Uterus (tissue), 4 donors: ENCODE data around the gene TMEM81. TPM values are rescaled to one million over a fixed set of nuclear protein-coding genes. Genes with fewer than 3 reads are reported as not detected.

ENCODE experiments used
- DNase-seq, 2 donors: peaks; one replicate each; pipeline ENCODE4 v3.0.0-alpha.2; 2019 to 2020
- H3K27ac ChIP-seq, 2 donors: fragments of 200-600 bp; sonication (generic); 1 replicate in 1 of 2; 2 replicates in 1 of 2; pipeline ENCODE4 v1.5.1; 2016 to 2018
- H3K27me3 ChIP-seq, 2 donors: fragments of 200-600 bp; sonication (generic); one replicate each; pipeline ENCODE4 v1.5.1; 2018 to 2019; ENCODE audit warnings: control low read depth in 1 of 2
- H3K36me3 ChIP-seq, 2 donors: fragments of 200-600 bp; sonication (generic); one replicate each; pipeline ENCODE4 v1.5.1; 2019; ENCODE audit warnings: control low read depth in 1 of 2
- H3K4me1 ChIP-seq, 2 donors: fragments of 200-600 bp; sonication (generic); one replicate each; pipeline ENCODE4 v1.5.1; 2018 to 2019; ENCODE audit warnings: control low read depth in 1 of 2
- H3K4me3 ChIP-seq, 2 donors: fragments of 200-600 bp; sonication (generic); 1 replicate in 1 of 2; 2 replicates in 1 of 2; pipeline ENCODE4 v1.5.1; 2018 to 2019; ENCODE audit warnings: mild to moderate bottlenecking in 1 of 2
- H3K9me3 ChIP-seq, 2 donors: fragments of 200-600 bp; sonication (generic); one replicate each; pipeline ENCODE4 v1.5.1; 2019; ENCODE audit warnings: control low read depth in 1 of 2
- POLR2A ChIP-seq, 2 donors: fragments of 450-650 bp; IDR thresholded peaks; one replicate each; pipeline ENCODE4 v1.6.1; 2016; ENCODE audit warnings: antibody characterized with exemption in 2 of 2, mild to moderate bottlenecking in 1 of 2, moderate library complexity in 1 of 2
- intact Hi-C: fragments of 100-400 bp; cut with DNase I; formaldehyde crosslinking; loops from one replicate; pipeline ENCODE4 v1.15.1; 2023; ENCODE audit warnings: low total_unique reads
- total RNA-seq, 4 donors: library from RNA; depleted of rRNA in 3 of 4; stranded (reverse); fragments of >200 nt in 3 of 4; gene quantifications; one replicate each; pipeline versions ENCODE4 v1.1.0 to v1.2.4, GENCODE V29; 2014 to 2023
- TF ChIP-seq, protein P1 (sequence below), 4 experiments: fragments of 200-600 bp in 2 of 4; fragments of 450-650 bp in 2 of 4; sonication (generic) in 2 of 4; IDR thresholded peaks; one replicate each; pipeline ENCODE4 v1.5.1; 2016 to 2019; ENCODE audit warnings: antibody characterized with exemption in 4 of 4, mild to moderate bottlenecking in 2 of 4, moderate library complexity in 1 of 4
- donor health status: DM: yes; HTN: yes; CAD: no.

Gene TMEM81
- total RNA-seq, 4 donors from 2014 or later, result 0.26 to 3.3 (median 1.7) TPM; not detected in 1

DNA sequence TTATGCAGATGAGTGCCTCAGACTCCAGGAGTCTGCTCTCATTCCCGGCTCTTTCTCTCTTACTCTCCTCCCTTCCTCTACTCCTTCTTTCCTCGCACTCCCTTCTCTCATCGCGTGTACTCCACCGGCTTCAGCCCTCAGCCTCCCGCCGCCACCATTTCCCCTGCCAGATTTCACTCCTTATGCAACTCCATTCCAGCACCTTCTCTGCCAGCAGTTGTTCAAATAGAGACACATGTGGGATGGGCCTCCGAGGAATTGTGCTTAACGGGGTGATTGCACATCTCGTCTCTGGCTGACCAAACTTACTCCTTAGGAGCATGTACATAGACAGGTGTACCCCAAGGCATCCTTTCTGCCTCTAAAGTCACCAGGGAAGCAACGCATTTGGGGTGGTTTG lies 39.1 kb downstream of the TMEM81 start:
- no peak for DNase-seq
- H3K4me3 ChIP-seq, result no peak overlapping the region
- peaks cover 0 to 4% of the 10 kb centered on the region in 2 donors for H3K4me1 ChIP-seq
- H3K9me3 ChIP-seq, result no peaks in the 10 kb centered on the region
- no peaks in the 10 kb centered on the region for H3K36me3 ChIP-seq
- intact Hi-C loops, result no loop called here
- TF ChIP-seq, protein P1, sequence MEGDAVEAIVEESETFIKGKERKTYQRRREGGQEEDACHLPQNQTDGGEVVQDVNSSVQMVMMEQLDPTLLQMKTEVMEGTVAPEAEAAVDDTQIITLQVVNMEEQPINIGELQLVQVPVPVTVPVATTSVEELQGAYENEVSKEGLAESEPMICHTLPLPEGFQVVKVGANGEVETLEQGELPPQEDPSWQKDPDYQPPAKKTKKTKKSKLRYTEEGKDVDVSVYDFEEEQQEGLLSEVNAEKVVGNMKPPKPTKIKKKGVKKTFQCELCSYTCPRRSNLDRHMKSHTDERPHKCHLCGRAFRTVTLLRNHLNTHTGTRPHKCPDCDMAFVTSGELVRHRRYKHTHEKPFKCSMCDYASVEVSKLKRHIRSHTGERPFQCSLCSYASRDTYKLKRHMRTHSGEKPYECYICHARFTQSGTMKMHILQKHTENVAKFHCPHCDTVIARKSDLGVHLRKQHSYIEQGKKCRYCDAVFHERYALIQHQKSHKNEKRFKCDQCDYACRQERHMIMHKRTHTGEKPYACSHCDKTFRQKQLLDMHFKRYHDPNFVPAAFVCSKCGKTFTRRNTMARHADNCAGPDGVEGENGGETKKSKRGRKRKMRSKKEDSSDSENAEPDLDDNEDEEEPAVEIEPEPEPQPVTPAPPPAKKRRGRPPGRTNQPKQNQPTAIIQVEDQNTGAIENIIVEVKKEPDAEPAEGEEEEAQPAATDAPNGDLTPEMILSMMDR (IDR thresholded peaks at IDR 0.05), result no peak
- TF ChIP-seq POLR2A (IDR thresholded peaks at IDR 0.05), result no peak
- no peaks in the 10 kb centered on the region for H3K27me3 ChIP-seq
- H3K27ac ChIP-seq, result no peak overlapping the region

- no peaks in the 10 kb centered on the region for H3K36me3 ChIP-seq
- TF ChIP-seq, protein P1 (IDR thresholded peaks at IDR 0.05), result no peak
- no peak for TF ChIP-seq POLR2A (IDR thresholded peaks at IDR 0.05)
- no peaks in the 10 kb centered on the region for H3K27me3 ChIP-seq
Measured at GRCh38 chr1:205044741-205045140, 39.5 kb downstream of the TMEM81 start.

GRCh38 chr1:205043866-205044265 lies 40.4 kb downstream of the TMEM81 start:
- no peaks in the 10 kb centered on the region for H3K9me3 ChIP-seq
- no peak overlapping the region for H3K27ac ChIP-seq
- H3K27me3 ChIP-seq, result no peaks in the 10 kb centered on the region
- DNase-seq, result no peak
- no peak overlapping the region for H3K4me3 ChIP-seq
- TF ChIP-seq, protein P1 (IDR thresholded peaks at IDR 0.05), result no peak
- H3K36me3 ChIP-seq, result no peaks in the 10 kb centered on the region
- intact Hi-C loops, result no loop called here
- peaks cover 0 to 4% of the 10 kb centered on the region in 2 donors for H3K4me1 ChIP-seq

More at GRCh38 chr1:205044741-205045140, 39.5 kb downstream of the TMEM81 start:
- no peak for DNase-seq
- Histone ChIP-seq H3K4me1 (peaks cover 0 to 4% of the 10 kb centered on the region in 2 donors), H3K27ac (no peak overlapping the region), H3K4me3 (no peak overlapping the region), H3K9me3 (no peaks in the 10 kb centered on the region)
- intact Hi-C loops, result no loop called here

DNA sequence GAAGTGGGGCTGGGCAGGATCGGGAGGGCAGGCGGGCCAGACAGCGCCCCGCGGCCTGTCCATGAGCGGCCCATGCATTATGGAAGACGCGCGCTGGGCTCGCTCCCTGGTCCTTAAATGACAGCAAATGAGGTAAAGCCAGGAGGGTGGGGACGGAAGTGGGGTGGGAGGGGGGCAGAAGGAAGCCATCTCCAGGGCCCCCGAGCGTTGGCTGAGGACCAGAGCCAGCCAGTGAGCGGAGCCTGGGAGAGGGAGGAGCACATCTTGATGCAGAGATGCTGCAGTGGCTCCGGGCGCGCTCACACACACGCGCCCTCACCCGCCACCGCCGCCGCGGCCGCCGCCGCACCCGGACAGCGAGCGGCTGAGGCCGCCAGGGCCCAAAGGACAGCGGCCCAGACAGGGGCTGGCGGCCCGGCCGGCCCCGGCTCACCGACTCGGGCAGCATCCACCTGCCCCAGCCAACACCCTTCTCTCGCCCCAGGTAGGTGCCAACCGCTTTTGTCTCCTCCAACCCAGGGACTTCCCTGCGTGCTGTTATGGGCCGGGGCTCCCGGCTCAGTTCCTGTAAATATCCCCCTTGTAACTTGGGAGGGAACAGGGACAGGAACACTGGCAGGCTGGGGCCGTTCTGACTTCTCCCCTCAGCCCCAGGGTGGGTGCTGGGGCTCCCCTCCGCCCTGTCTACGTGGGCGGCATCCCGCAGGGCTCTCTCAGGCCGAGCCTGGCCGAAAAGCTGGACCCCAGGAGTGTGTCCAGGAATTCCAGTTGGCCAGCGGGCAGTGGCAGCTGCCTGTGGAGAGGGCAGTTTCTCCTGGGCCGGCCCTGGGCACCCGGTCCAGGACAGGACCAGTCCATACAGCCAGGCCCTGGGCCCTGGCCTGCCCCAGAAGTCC lies 41.1 kb downstream of the TMEM81 start, which contains the start of gene CNTN2:
Gene CNTN2 (plus strand): TSS at position 302 of the 896 bp plus-strand sequence. CDS start 9,974 bp downstream, outside the sequence.
- no peak for DNase-seq
- intact Hi-C loops, result no loop called here
- H3K4me3 ChIP-seq, result no peak within 1 kb of the TSS
- TF ChIP-seq POLR2A (IDR thresholded peaks at IDR 0.05), result no peak
- TF ChIP-seq, protein P1 (IDR thresholded peaks at IDR 0.05), result no peak
- H3K36me3 ChIP-seq, result no peaks in the 10 kb centered on the region
- peaks cover 0 to 4% of the 10 kb centered on the region in 2 donors for H3K4me1 ChIP-seq
- no peaks in the 10 kb centered on the region for H3K9me3 ChIP-seq
- no peaks in the 10 kb centered on the region for H3K27me3 ChIP-seq
- H3K27ac ChIP-seq, result no peak within 1 kb of the TSS
